HEK293 (cell line): ENCODE measurements around the gene CACNB4.
"Not testable (repeated sequence)": the region's sequence is repeated elsewhere in the genome, so short reads cannot be mapped to it uniquely, and the experiment has no call there.

ENCODE experiments used
- CTCF ChIA-PET: fragments of 350-600 bp; formaldehyde crosslinking; extraction: SDS; loops from one replicate; lab custom pipeline; 2021; ENCODE audit warnings: antibody characterized with exemption; lab: Yijun Ruan, JAX
- POLR2A ChIA-PET: fragments of 300-600 bp; formaldehyde crosslinking; extraction: SDS; loops from one replicate; lab custom pipeline; 2020; ENCODE audit warnings: antibody characterized with exemption, inconsistent platforms; lab: Yijun Ruan, JAX
- H3K27ac ChIP-seq: fragments of 200-500 bp; sonication (Bioruptor generic); 2 replicates; pipeline ENCODE4 v1.5.1; 2014; ENCODE audit warnings: low read depth, low read length, control low read depth, inconsistent platforms; ENCODE audit errors: extremely low read depth
- H3K36me3 ChIP-seq, 2 experiments: fragments of 200-500 bp in 1 of 2; sonication (Bioruptor generic) in 1 of 2; 1 replicate in 1 of 2; 2 replicates in 1 of 2; pipeline ENCODE4 v1.5.1; 2014 to 2017; ENCODE audit warnings: inconsistent platforms in 2 of 2, low read length in 2 of 2; ENCODE audit not compliant: control insufficient read depth in 2 of 2, insufficient read depth in 1 of 2
- H3K4me1 ChIP-seq: fragments of 200-500 bp; sonication (Bioruptor generic); 2 replicates; pipeline ENCODE4 v1.5.1; 2014; ENCODE audit warnings: mild to moderate bottlenecking, low read length, inconsistent platforms; ENCODE audit not compliant: control insufficient read depth, insufficient read depth
- H3K4me3 ChIP-seq: 2 replicates; pipeline ENCODE4 v1.5.1; 2011; ENCODE audit warnings: low read depth, mild to moderate bottlenecking, control low read depth, low read length, moderate library complexity
- H3K9me3 ChIP-seq: fragments of 200-500 bp; sonication (Bioruptor generic); 2 replicates; pipeline ENCODE4 v1.5.1; 2014; ENCODE audit warnings: low read depth, low read length, inconsistent platforms; ENCODE audit not compliant: control insufficient read depth, insufficient read depth
- ATF2 ChIP-seq: fragments of 450-650 bp; formaldehyde crosslinking; IDR thresholded peaks from 2 replicates; pipeline ENCODE4 v1.5.1; 2016; ENCODE audit warnings: missing biosample characterization, missing genetic modification characterization, low read depth
- IKZF3 ChIP-seq: fragments of 450-650 bp; IDR thresholded peaks from 2 replicates; pipeline ENCODE4 v1.5.0; 2018; ENCODE audit warnings: missing biosample characterization, mild to moderate bottlenecking, missing genetic modification characterization, moderate library complexity
- OVOL3 ChIP-seq: fragments of 450-650 bp; formaldehyde crosslinking; IDR thresholded peaks from 2 replicates; pipeline ENCODE4 v1.5.1; 2016; ENCODE audit warnings: missing biosample characterization, missing genetic modification characterization
- REPIN1 ChIP-seq: fragments of 450-650 bp; formaldehyde crosslinking; IDR thresholded peaks from 2 replicates; pipeline ENCODE4 v1.5.1; 2017; ENCODE audit warnings: missing biosample characterization, missing genetic modification characterization, low read depth
- WT1 ChIP-seq: fragments of 450-650 bp; formaldehyde crosslinking; IDR thresholded peaks from 2 replicates; pipeline ENCODE4 v1.5.1; 2016; ENCODE audit warnings: missing biosample characterization, missing genetic modification characterization
- ZBTB48 ChIP-seq: fragments of 450-650 bp; formaldehyde crosslinking; IDR thresholded peaks from 2 replicates; pipeline ENCODE4 v1.5.1; 2016; ENCODE audit warnings: missing biosample characterization, missing genetic modification characterization
- ZBTB7A ChIP-seq: fragments of 450-650 bp; formaldehyde crosslinking; IDR thresholded peaks from 2 replicates; pipeline ENCODE4 v1.5.1; 2016; ENCODE audit warnings: low read depth, missing biosample characterization, missing genetic modification characterization
- ZIC2 ChIP-seq: fragments of 450-650 bp; formaldehyde crosslinking; IDR thresholded peaks from 2 replicates; pipeline ENCODE4 v1.5.1; 2016; ENCODE audit warnings: missing biosample characterization, missing genetic modification characterization
- ZNF138 ChIP-seq: fragments of 450-650 bp; formaldehyde crosslinking; IDR thresholded peaks from 2 replicates; pipeline ENCODE4 v1.5.1; 2016; ENCODE audit warnings: missing biosample characterization, missing genetic modification characterization, borderline replicate concordance
- ZNF157 ChIP-seq: fragments of 450-650 bp; formaldehyde crosslinking; IDR thresholded peaks from 2 replicates; pipeline ENCODE4 v1.5.1; 2016; ENCODE audit warnings: missing biosample characterization, missing genetic modification characterization
- ZNF174 ChIP-seq: fragments of 450-650 bp; formaldehyde crosslinking; IDR thresholded peaks from 2 replicates; pipeline ENCODE4 v1.5.0; 2017; ENCODE audit warnings: missing biosample characterization, mild to moderate bottlenecking, missing genetic modification characterization
- ZNF221 ChIP-seq: fragments of 450-650 bp; formaldehyde crosslinking; IDR thresholded peaks from 2 replicates; pipeline ENCODE4 v1.5.1; 2017; ENCODE audit warnings: missing biosample characterization, missing genetic modification characterization, borderline replicate concordance
- ZNF266 ChIP-seq: fragments of 450-650 bp; formaldehyde crosslinking; IDR thresholded peaks from 2 replicates; pipeline ENCODE4 v1.5.1; 2016; ENCODE audit warnings: missing biosample characterization, missing genetic modification characterization, low read depth
- ZNF274 ChIP-seq, 2 experiments: fragments of 200-500 bp in 1 of 2; fragments of 450-650 bp in 1 of 2; sonication (Bioruptor generic) in 1 of 2; formaldehyde crosslinking in 1 of 2; IDR thresholded peaks; 2 replicates each; pipeline versions ENCODE4 v1.5.1 to v1.6.1; 2014 to 2016; ENCODE audit warnings: borderline replicate concordance in 1 of 2, inconsistent platforms in 1 of 2, low read length in 1 of 2, missing biosample characterization in 1 of 2, missing genetic modification characterization in 1 of 2
- ZNF354C ChIP-seq: fragments of 450-650 bp; formaldehyde crosslinking; IDR thresholded peaks from 2 replicates; pipeline ENCODE4 v1.5.1; 2016; ENCODE audit warnings: missing biosample characterization, missing genetic modification characterization, low read depth, borderline replicate concordance
- ZNF366 ChIP-seq: fragments of 450-650 bp; formaldehyde crosslinking; conservative IDR thresholded peaks from 2 replicates; pipeline ENCODE4 v1.5.1; 2016; ENCODE audit warnings: missing biosample characterization, missing genetic modification characterization
- ZNF521 ChIP-seq: fragments of 450-650 bp; formaldehyde crosslinking; IDR thresholded peaks from 2 replicates; pipeline ENCODE4 v1.5.1; 2017; ENCODE audit warnings: missing biosample characterization, mild to moderate bottlenecking, missing genetic modification characterization
- ZNF571 ChIP-seq: fragments of 450-650 bp; formaldehyde crosslinking; IDR thresholded peaks from 2 replicates; pipeline ENCODE4 v1.5.0; 2017; ENCODE audit warnings: missing biosample characterization, missing genetic modification characterization
- ZNF585B ChIP-seq: fragments of 450-650 bp; formaldehyde crosslinking; IDR thresholded peaks from 2 replicates; pipeline ENCODE4 v1.5.1; 2016; ENCODE audit warnings: missing biosample characterization, missing genetic modification characterization
- ZNF600 ChIP-seq: fragments of 450-650 bp; formaldehyde crosslinking; IDR thresholded peaks from 2 replicates; pipeline ENCODE4 v1.5.1; 2016; ENCODE audit warnings: missing biosample characterization, missing genetic modification characterization
- ZNF629 ChIP-seq: fragments of 450-650 bp; formaldehyde crosslinking; IDR thresholded peaks from 2 replicates; pipeline ENCODE4 v1.5.1; 2017; ENCODE audit warnings: missing biosample characterization, missing genetic modification characterization
- ZNF654 ChIP-seq: fragments of 450-650 bp; formaldehyde crosslinking; IDR thresholded peaks from 2 replicates; pipeline ENCODE4 v1.5.1; 2016; ENCODE audit warnings: low read depth, missing biosample characterization, missing genetic modification characterization
- ZNF677 ChIP-seq: fragments of 450-650 bp; IDR thresholded peaks from 2 replicates; pipeline ENCODE4 v1.5.0; 2018; ENCODE audit warnings: missing biosample characterization, mild to moderate bottlenecking, missing genetic modification characterization, moderate library complexity
- ZNF692 ChIP-seq: fragments of 450-650 bp; formaldehyde crosslinking; IDR thresholded peaks from 2 replicates; pipeline ENCODE4 v1.5.1; 2016; ENCODE audit warnings: missing biosample characterization, missing genetic modification characterization
- ZNF837 ChIP-seq: fragments of 450-650 bp; formaldehyde crosslinking; IDR thresholded peaks from 2 replicates; pipeline ENCODE4 v1.5.1; 2016; ENCODE audit warnings: missing biosample characterization, missing genetic modification characterization
- TF ChIP-seq, protein P1 (sequence below): fragments of 450-650 bp; formaldehyde crosslinking; IDR thresholded peaks from 2 replicates; pipeline ENCODE4 v1.5.1; 2017; ENCODE audit warnings: missing biosample characterization, missing genetic modification characterization
- TF ChIP-seq, protein P2 (sequence below): IDR thresholded peaks from 2 replicates; pipeline ENCODE4 v1.6.1; 2011; ENCODE audit warnings: mild to moderate bottlenecking, low read depth, low read length, borderline replicate concordance

CACNB4 gene

DNA sequence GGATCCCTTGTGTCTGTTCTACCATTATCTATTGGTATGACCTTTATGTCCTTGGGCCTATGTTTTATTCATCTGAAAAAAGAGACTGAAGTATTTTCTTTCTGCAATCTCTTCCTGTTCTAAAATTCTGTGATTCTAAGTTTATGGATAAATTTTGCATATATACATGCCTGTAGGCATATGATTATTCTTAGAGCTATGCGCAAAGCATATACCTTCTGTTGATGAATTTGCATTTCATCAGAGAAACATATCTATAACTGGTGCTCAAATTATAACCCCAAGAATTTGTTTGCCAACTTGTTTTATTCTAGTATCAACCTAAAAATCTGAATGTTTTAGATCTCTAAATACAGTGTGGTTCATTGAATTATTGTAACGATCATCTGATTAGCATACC is 6.7 kb downstream of the CACNB4 start:
- H3K4me3 ChIP-seq = no peak overlapping the region

GRCh38 chr2:152090726-152091125 is 8.1 kb downstream of the CACNB4 start:
- H3K27ac ChIP-seq, H3K4me3 ChIP-seq, H3K4me1 ChIP-seq, POLR2A ChIA-PET, H3K9me3 ChIP-seq, H3K36me3 ChIP-seq: not testable (repeated sequence)
- CTCF ChIA-PET = interaction anchor here (1.7 kb wide), 1 partner anchor 10 kb away, joined by 4 read pairs; no protein-coding TSS in a partner anchor

More for the DNA sequence above, 6.7 kb downstream of the CACNB4 start:
- Histone ChIP-seq H3K4me1 (peaks cover 7% of the 10 kb centered on the region), H3K36me3 (no peaks in the 10 kb centered on the region), H3K27ac (no peak overlapping the region), H3K9me3 (no peaks in the 10 kb centered on the region)
- ChIA-PET POLR2A (no interaction called here), CTCF (interaction anchor here (0.7 to 1.7 kb wide), 3 partner anchors 8 to 66 kb away, joined by 3 to 4 read pairs (median 4); no protein-coding TSS in a partner anchor)
- TF ChIP-seq ZNF837 (tag by site-specific recombination) = no peak
- TF ChIP-seq IKZF3 (tag by site-specific recombination) = no peak
- no peak for TF ChIP-seq ZNF266 (tag by site-specific recombination)
- no peak for TF ChIP-seq ZNF138 (tag by site-specific recombination)
- TF ChIP-seq ZNF692 (tag by site-specific recombination) = no peak
- TF ChIP-seq, protein P1, sequence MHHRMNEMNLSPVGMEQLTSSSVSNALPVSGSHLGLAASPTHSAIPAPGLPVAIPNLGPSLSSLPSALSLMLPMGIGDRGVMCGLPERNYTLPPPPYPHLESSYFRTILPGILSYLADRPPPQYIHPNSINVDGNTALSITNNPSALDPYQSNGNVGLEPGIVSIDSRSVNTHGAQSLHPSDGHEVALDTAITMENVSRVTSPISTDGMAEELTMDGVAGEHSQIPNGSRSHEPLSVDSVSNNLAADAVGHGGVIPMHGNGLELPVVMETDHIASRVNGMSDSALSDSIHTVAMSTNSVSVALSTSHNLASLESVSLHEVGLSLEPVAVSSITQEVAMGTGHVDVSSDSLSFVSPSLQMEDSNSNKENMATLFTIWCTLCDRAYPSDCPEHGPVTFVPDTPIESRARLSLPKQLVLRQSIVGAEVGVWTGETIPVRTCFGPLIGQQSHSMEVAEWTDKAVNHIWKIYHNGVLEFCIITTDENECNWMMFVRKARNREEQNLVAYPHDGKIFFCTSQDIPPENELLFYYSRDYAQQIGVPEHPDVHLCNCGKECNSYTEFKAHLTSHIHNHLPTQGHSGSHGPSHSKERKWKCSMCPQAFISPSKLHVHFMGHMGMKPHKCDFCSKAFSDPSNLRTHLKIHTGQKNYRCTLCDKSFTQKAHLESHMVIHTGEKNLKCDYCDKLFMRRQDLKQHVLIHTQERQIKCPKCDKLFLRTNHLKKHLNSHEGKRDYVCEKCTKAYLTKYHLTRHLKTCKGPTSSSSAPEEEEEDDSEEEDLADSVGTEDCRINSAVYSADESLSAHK (tag by site-specific recombination) = no peak
- no peak for TF ChIP-seq ZBTB7A
- no peak for TF ChIP-seq ZBTB48 (tag by site-specific recombination)
- TF ChIP-seq OVOL3 (tag by site-specific recombination) = no peak
- no peak for TF ChIP-seq ZNF274 (IDR thresholded peaks at IDR 0.05; ENCODE audit: low read length)
- no peak for TF ChIP-seq ZNF274 (tag by site-specific recombination; IDR thresholded peaks at IDR 0.05; ENCODE audit: borderline replicate concordance)
- TF ChIP-seq ZNF521 = no peak
- no peak for TF ChIP-seq ZIC2 (tag by site-specific recombination)

DNA sequence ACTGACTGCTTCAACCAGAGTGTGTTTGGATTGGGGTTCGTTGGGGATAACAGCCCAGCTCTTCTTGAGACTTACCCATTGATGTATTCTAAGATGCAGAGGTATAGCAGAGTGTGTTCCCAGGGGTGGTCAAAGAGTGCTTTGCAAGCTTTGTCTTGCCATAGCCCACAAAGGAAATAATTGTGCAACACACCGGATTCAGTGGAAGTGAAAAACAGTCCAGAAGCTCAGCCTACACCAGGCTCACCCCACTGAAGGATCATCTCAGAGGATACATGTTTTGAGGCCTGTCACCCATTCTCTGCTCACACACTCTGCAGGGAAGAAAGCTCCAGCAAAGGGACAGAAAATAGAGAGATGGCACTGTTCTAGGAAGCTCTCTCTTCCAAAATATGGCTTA is 9.6 kb downstream of the CACNB4 start:
- ChIA-PET POLR2A (no interaction called here), CTCF (interaction anchor here (0.6 to 1.4 kb wide), 2 partner anchors 64 to 930 kb away, joined by 3 to 7 read pairs; no protein-coding TSS in a partner anchor)
- Histone ChIP-seq H3K4me1 (no peaks in the 10 kb centered on the region), H3K27ac (no peak overlapping the region), H3K36me3 (no peaks in the 10 kb centered on the region), H3K4me3 (no peak overlapping the region), H3K9me3 (no peaks in the 10 kb centered on the region)
- TF ChIP-seq ZNF174 (tag by site-specific recombination) (no peak), ZNF629 (tag by site-specific recombination) (no peak), ZNF677 (tag by site-specific recombination) (no peak), ZNF221 (tag by site-specific recombination) (no peak), ZNF157 (tag by site-specific recombination) (no peak), ZNF571 (tag by site-specific recombination) (no peak), ZNF366 (tag by site-specific recombination) (no peak), ZNF354C (no peak), ATF2 (tag by site-specific recombination) (no peak), ZNF585B (tag by site-specific recombination) (no peak), ZNF600 (tag by site-specific recombination) (no peak), WT1 (no peak), REPIN1 (tag by site-specific recombination) (no peak), ZNF654 (tag by site-specific recombination) (no peak)
- TF ChIP-seq, protein P2, sequence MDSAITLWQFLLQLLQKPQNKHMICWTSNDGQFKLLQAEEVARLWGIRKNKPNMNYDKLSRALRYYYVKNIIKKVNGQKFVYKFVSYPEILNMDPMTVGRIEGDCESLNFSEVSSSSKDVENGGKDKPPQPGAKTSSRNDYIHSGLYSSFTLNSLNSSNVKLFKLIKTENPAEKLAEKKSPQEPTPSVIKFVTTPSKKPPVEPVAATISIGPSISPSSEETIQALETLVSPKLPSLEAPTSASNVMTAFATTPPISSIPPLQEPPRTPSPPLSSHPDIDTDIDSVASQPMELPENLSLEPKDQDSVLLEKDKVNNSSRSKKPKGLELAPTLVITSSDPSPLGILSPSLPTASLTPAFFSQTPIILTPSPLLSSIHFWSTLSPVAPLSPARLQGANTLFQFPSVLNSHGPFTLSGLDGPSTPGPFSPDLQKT = no peak
